ENCODE data around the gene MAD1L1. TPM values are rescaled to one million over a fixed set of nuclear protein-coding genes. Genes with fewer than 3 reads are reported as not detected.
A peak's percentile ranks its signal among the peaks of the same experiment; 100 is the strongest.

The MAD1L1 gene
- total and polyA plus RNA-seq, 11 donors = 11.1 to 29.7 (median 20.9) TPM

GRCh38 chr7:2205036-2205780, 27.5 kb downstream of the MAD1L1 start:
- no peaks in the 10 kb centered on the region for H3K27me3 ChIP-seq
- no peak overlapping the region for H3K27ac ChIP-seq
- 92 to 96% (median 95%) methylated on average over 16 of the region's 16 CpGs for WGBS, 4 donors
- intact Hi-C loops (cut with DNase I) = loop anchor here (5.0 to 10.0 kb wide), 9 partner anchors 98 to 628 kb away; no protein-coding TSS in a partner anchor
- DNase-seq = peak in 3 of 5 donors; percentile 4 to 15 (median 14)
- H3K4me1 ChIP-seq = peaks cover 0 to 17% (median 6%) of the 10 kb centered on the region in 12 donors
- TF ChIP-seq CTCF (IDR thresholded peaks at IDR 0.05) (no peak), POLR2A (IDR thresholded peaks at IDR 0.05) (no peak)
- no peak overlapping the region for H3K4me3 ChIP-seq
- peaks cover 0 to 28% (median 15%) of the 10 kb centered on the region in 9 donors for H3K36me3 ChIP-seq
- H3K9me3 ChIP-seq = no peaks in the 10 kb centered on the region
- ATAC-seq = no peak

DNA sequence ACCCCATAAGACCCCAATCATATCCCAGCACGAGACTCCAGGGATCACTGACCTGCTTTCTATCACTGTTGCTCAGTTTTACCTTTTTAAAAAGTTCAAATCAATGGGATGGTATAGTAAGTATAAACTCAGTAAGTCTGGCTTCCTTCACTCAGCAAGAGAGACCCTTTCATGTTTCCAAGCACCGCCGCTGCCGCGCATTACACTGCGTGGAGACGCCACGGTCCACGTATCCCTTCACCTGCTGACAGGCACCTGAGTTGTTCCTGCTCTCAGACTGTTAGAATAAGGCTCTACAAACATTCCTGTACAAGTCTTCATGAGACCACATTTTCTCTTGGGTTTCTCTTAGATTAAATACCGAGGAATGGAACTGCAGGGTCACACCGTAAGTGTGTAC, 28.3 kb downstream of the MAD1L1 start:
- H3K27ac ChIP-seq = no peak overlapping the region
- H3K4me1 ChIP-seq = peaks cover 0 to 15% (median 6%) of the 10 kb centered on the region in 12 donors
- peaks cover 0 to 29% (median 20%) of the 10 kb centered on the region in 9 donors for H3K36me3 ChIP-seq
- no peaks in the 10 kb centered on the region for H3K27me3 ChIP-seq
- no peak overlapping the region for H3K4me3 ChIP-seq
- H3K9me3 ChIP-seq = no peaks in the 10 kb centered on the region
- peak in 1 of 5 donors; percentile 30 for DNase-seq
- no peak for ATAC-seq
- no peak for TF ChIP-seq POLR2A (IDR thresholded peaks at IDR 0.05)
- no peak for TF ChIP-seq CTCF (IDR thresholded peaks at IDR 0.05)
- WGBS, 4 donors = 95 to 98% (median 97%) methylated on average over 11 of the region's 11 CpGs
- intact Hi-C loops (cut with DNase I) = loop anchor here in 7 of 10 donors (5.0 to 10.0 kb wide), 4 partner anchors 290 to 542 kb away; no protein-coding TSS in a partner anchor

DNA sequence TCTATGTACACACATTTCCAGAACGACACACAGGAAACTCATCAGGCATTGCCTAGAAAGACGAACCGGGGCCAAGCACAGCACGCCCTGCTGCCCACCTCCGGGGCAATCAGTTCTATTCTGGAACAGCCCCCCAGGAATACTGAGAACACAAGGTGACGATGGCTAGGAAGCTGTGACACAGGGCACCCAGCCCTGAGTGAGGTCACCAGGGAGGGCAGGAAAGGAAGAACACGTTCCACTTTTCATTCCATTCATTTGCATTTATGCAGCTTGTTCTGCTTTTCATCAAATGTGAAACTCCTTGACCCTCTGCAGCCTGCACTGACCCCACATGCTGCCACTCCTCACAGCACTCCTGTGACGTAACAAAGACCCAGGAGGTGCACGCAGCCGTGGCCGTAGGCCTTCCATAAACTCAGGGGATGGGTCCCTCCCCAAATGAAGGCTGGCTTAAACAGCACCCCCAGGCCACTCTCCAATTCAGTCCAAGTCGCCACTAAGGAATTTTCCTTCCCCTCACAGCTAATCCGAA, 28.9 kb downstream of the MAD1L1 start:
- peaks cover 0 to 11% (median 6%) of the 10 kb centered on the region in 12 donors for H3K4me1 ChIP-seq
- peak overlapping the region in 1 of 12 donors; percentile 5 for H3K27ac ChIP-seq
- no peak for TF ChIP-seq CTCF (IDR thresholded peaks at IDR 0.05)
- TF ChIP-seq POLR2A (IDR thresholded peaks at IDR 0.05) = no peak
- no peaks in the 10 kb centered on the region for H3K9me3 ChIP-seq
- ATAC-seq (peak in 3 of 4 donors; percentile 27 to 36 (median 29)), DNase-seq (peak in 1 of 5 donors; percentile 34)
- intact Hi-C loops (cut with DNase I) = loop anchor here in 7 of 10 donors (5.0 to 10.0 kb wide), 4 partner anchors 289 to 542 kb away; no protein-coding TSS in a partner anchor
- H3K4me3 ChIP-seq = no peak overlapping the region
- WGBS, 4 donors = 48 to 56% (median 51%) methylated on average over 13 of the region's 13 CpGs
- H3K36me3 ChIP-seq = peaks cover 0 to 31% (median 20%) of the 10 kb centered on the region in 9 donors
- H3K27me3 ChIP-seq = no peaks in the 10 kb centered on the region
